Measurements from ENCODE around the gene AFP. TPM values are rescaled to one million over a fixed set of nuclear protein-coding genes. Genes with fewer than 3 reads are reported as not detected.

The AFP gene
- total and polyA plus RNA-seq, 2 of the 13 experiments (the other 11 are each of a cell fraction or from before 2014, with no cell fraction given): 9,434 to 13,105 TPM

GRCh38 chr4:73409012-73409862, 26.8 kb upstream of the AFP start (continued):
- TF ChIP-seq ZSCAN5A (CRISPR knock-in tag; IDR thresholded peaks at IDR 0.05; ENCODE audit: borderline replicate concordance) (0 out of 2 replicates have a peak, but pooled peaks have one; percentile 50), CBX5 (CRISPR knock-in tag; IDR thresholded peaks at IDR 0.05; ENCODE audit: borderline replicate concordance) (no peak), REPIN1 (CRISPR knock-in tag; IDR thresholded peaks at IDR 0.05; ENCODE audit: borderline replicate concordance, low read depth) (no peak), FOSL1 (CRISPR knock-in tag; IDR thresholded peaks at IDR 0.05; ENCODE audit: borderline replicate concordance) (peak; percentile 6; the same call in 1 of the 2 replicates), TAF1 (CRISPR knock-in tag; IDR thresholded peaks at IDR 0.05) (no peak), ZNF558 (CRISPR knock-in tag; IDR thresholded peaks at IDR 0.05; ENCODE audit: borderline replicate concordance) (no peak; the same call in 1 of the 2 replicates), ZNF850 (CRISPR knock-in tag; conservative IDR thresholded peaks at IDR 0.05) (no peak), MEF2D (CRISPR knock-in tag; IDR thresholded peaks at IDR 0.05) (no peak), ATF7-NPFF (CRISPR knock-in tag; IDR thresholded peaks at IDR 0.05; ENCODE audit: low read depth) (no peak), CERS6 (CRISPR knock-in tag; IDR thresholded peaks at IDR 0.05) (no peak), FOXO1 (CRISPR knock-in tag; IDR thresholded peaks at IDR 0.05) (no peak), ZNF33A (CRISPR knock-in tag; IDR thresholded peaks at IDR 0.05; ENCODE audit: borderline replicate concordance) (no peak), IKZF5 (CRISPR knock-in tag; IDR thresholded peaks at IDR 0.05) (no peak), ZNF335 (CRISPR knock-in tag; IDR thresholded peaks at IDR 0.05) (no peak), RBM22 (optimal IDR thresholded peaks at IDR 0.05; ENCODE audit: low read length) (no peak), ZBTB34 (CRISPR knock-in tag; IDR thresholded peaks at IDR 0.05) (no peak), GTF2F1 (IDR thresholded peaks at IDR 0.05; ENCODE audit: low read length) (no peak), POLR2A (IDR thresholded peaks at IDR 0.05; ENCODE audit: insufficient read depth in 1 of 2, low read depth in 2 of 2, low read length in 2 of 2) (peak in 1 of 2 experiments; percentile 40; a peak in 3 of 4 replicates), NFKBIZ (CRISPR knock-in tag; IDR thresholded peaks at IDR 0.05) (no peak), ZFP91 (CRISPR knock-in tag; IDR thresholded peaks at IDR 0.05; ENCODE audit: borderline replicate concordance) (no peak), ZKSCAN5 (CRISPR knock-in tag; IDR thresholded peaks at IDR 0.05) (no peak), THYN1 (CRISPR knock-in tag; IDR thresholded peaks at IDR 0.05; ENCODE audit: borderline replicate concordance, low read depth) (no peak), ZNF121 (CRISPR knock-in tag; IDR thresholded peaks at IDR 0.05) (no peak), MED8 (CRISPR knock-in tag; IDR thresholded peaks at IDR 0.05; ENCODE audit: insufficient replicate concordance) (no peak)
